Measurements from ENCODE around the gene STRN3. TPM values are rescaled to one million over a fixed set of nuclear protein-coding genes. Genes with fewer than 3 reads are reported as not detected.

STRN3 gene
- total RNA-seq, 2 experiments from 2014 or later = 25.2 to 37.0 TPM

DNA sequence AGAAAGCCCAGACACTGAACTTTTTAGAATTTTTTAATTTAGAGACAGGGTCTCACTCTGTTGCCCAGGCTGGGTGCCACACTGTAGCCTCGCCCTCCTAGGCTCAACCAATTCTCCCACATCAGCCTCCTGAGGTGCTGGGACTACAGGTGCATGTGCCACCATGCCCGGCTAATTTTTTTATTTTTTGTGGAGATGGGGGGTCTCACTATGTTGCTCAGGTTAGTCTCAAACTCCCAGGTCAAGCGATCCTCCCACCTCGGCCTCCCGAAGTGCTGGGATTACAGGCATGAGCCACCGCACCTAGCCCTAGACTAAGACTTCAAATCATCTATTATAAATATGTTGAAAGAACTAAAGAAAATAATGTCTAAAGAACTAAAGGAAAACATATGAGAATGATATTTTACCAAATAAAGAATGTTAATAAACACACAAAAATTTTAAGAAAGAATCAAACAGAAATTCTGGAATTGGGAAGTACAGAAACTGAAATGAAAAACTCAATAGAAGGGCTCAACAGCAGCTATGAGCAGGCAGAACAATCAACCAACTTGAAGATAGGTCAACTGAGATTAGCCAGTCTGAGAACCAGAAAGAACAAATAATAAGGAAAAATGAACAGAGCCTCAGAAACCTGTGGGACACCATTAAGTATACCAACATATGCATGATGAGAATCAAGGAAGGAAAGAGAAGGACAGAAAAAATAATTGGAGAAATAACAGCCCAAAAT lies 27.0 kb downstream of the STRN3 start:
- H3K27ac ChIP-seq (ENCODE audit: low read depth, low read length, poor library complexity, severe bottlenecking) = no peak overlapping the region
- BruUV-seq (replicated peaks) = no TSS peak
- no peak overlapping the region for H3K4me3 ChIP-seq (ENCODE audit: low read depth, low read length, poor library complexity, severe bottlenecking)
- H3K4me1 ChIP-seq (ENCODE audit: insufficient read depth, low read length, poor library complexity, severe bottlenecking) = peaks cover 10% of the 10 kb centered on the region
- intact Hi-C loops (cut with micrococcal nuclease; ENCODE audit: unreplicated experiment) = no loop called here
- no peak for DNase-seq (ENCODE audit: low spot score)
- no peaks in the 10 kb centered on the region for H3K9me3 ChIP-seq (ENCODE audit: low read length)
- peaks cover 90% of the 10 kb centered on the region for H3K79me2 ChIP-seq (ENCODE audit: insufficient read depth, low read depth, low read length)
- peaks cover 4% of the 10 kb centered on the region; the same call in 1 of the 2 replicates for H4K20me1 ChIP-seq (ENCODE audit: insufficient read depth, low read length)
- peaks cover 46% of the 10 kb centered on the region for H3K36me3 ChIP-seq (ENCODE audit: insufficient read depth, low read length)
- POLR2A ChIA-PET = interaction anchor here (1.0 kb wide), 1 partner anchor 69 kb away, joined by 3 read pairs; no protein-coding TSS in a partner anchor
- H2AFZ ChIP-seq (ENCODE audit: low read length) = no peak overlapping the region
- no peak overlapping the region for H3K4me2 ChIP-seq (ENCODE audit: low read length)
- CTCF ChIA-PET (ENCODE audit: unreplicated experiment) = no interaction called here
- no peaks in the 10 kb centered on the region for H3K9me2 ChIP-seq (ENCODE audit: insufficient read depth, low read length)
- no peak for TF ChIP-seq EZH2phosphoT487 (IDR thresholded peaks at IDR 0.05; ENCODE audit: borderline replicate concordance, low read depth, low read length)
- TF ChIP-seq, protein P1, sequence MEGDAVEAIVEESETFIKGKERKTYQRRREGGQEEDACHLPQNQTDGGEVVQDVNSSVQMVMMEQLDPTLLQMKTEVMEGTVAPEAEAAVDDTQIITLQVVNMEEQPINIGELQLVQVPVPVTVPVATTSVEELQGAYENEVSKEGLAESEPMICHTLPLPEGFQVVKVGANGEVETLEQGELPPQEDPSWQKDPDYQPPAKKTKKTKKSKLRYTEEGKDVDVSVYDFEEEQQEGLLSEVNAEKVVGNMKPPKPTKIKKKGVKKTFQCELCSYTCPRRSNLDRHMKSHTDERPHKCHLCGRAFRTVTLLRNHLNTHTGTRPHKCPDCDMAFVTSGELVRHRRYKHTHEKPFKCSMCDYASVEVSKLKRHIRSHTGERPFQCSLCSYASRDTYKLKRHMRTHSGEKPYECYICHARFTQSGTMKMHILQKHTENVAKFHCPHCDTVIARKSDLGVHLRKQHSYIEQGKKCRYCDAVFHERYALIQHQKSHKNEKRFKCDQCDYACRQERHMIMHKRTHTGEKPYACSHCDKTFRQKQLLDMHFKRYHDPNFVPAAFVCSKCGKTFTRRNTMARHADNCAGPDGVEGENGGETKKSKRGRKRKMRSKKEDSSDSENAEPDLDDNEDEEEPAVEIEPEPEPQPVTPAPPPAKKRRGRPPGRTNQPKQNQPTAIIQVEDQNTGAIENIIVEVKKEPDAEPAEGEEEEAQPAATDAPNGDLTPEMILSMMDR (conservative IDR thresholded peaks at IDR 0.05; ENCODE audit: low read length) = no peak

GRCh38 chr14:30998100-30998706 lies 28.0 kb downstream of the STRN3 start:
- POLR2A ChIA-PET = interaction anchor here (0.6 to 1.3 kb wide), 2 partner anchors 28 to 464 kb away, joined by 3 to 5 read pairs; partner anchors contain the start of gene STRN3
- H3K9me3 ChIP-seq (ENCODE audit: low read length) = no peaks in the 10 kb centered on the region
- CTCF ChIA-PET (ENCODE audit: unreplicated experiment) = no interaction called here
- H3K4me3 ChIP-seq (ENCODE audit: low read depth, low read length, poor library complexity, severe bottlenecking) = no peak overlapping the region
- no peaks in the 10 kb centered on the region for H3K9me2 ChIP-seq (ENCODE audit: insufficient read depth, low read length)
- BruUV-seq (replicated peaks) = no TSS peak
- H3K4me2 ChIP-seq (ENCODE audit: low read length) = no peak overlapping the region
- H3K4me1 ChIP-seq (ENCODE audit: insufficient read depth, low read length, poor library complexity, severe bottlenecking) = peaks cover 10% of the 10 kb centered on the region
- peaks cover 46% of the 10 kb centered on the region for H3K36me3 ChIP-seq (ENCODE audit: insufficient read depth, low read length)
- H4K20me1 ChIP-seq (ENCODE audit: insufficient read depth, low read length) = peaks cover 4% of the 10 kb centered on the region; the same call in 1 of the 2 replicates
- no peak for DNase-seq (ENCODE audit: low spot score)
- peaks cover 93% of the 10 kb centered on the region for H3K79me2 ChIP-seq (ENCODE audit: insufficient read depth, low read depth, low read length)
- H2AFZ ChIP-seq (ENCODE audit: low read length) = no peak overlapping the region
- intact Hi-C loops (cut with micrococcal nuclease; ENCODE audit: unreplicated experiment) = no loop called here
- TF ChIP-seq, protein P1 (conservative IDR thresholded peaks at IDR 0.05; ENCODE audit: low read length) = no peak
- no peak for TF ChIP-seq EZH2phosphoT487 (IDR thresholded peaks at IDR 0.05; ENCODE audit: borderline replicate concordance, low read depth, low read length)
- no peak overlapping the region for H3K27ac ChIP-seq (ENCODE audit: low read depth, low read length, poor library complexity, severe bottlenecking)

Data from OCI-LY7 (cell line).